Endometrium (tissue), 2 donors: ENCODE results near the gene TDRD10.

ENCODE experiments used
- FAIRE-seq: peaks from 2 replicates; lab custom pipeline; 2012; peaks lifted over from hg19 to GRCh38; lab: Jason Lieb, UNC
- donor health status: control.
- donor health status: control.

The TDRD10 gene

DNA sequence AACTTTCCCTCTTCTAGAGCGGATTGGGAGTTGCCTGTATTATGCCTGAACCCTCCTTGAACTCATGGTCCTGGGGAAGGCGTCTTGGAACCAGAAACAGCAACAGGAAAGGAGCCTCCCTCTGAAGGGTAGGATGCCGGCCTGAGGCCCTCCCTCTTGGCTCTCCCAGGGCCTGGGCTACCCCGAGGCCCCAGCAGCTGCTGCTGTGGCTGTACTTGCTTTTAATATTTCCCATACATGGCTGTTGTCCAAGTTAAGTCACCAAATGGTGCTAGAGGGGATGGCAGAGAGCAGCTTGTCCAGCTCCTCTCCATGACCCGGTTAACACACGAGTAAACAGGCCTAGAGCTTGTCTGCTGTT, 76.0 kb downstream of the TDRD10 start:
- no peak for FAIRE-seq

DNA sequence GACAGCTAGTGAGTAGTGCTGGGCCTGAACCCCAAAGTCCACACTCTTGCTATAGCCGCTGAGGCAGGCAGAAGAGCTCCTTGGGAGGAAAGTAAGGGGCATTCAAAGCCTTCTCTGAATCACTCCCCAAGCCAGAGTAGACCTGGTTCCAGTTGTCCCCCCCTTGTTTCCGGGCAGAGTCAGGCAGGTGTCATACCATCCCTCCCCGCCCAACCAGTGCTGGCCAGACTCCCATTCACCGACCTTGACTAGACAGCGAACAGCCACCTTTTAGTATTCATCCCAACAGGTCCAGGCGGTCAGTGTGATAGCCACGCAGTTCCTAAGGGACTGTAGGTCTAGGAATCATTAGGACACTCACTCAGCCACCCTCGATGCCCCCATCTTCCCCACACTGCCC, 77.4 kb downstream of the TDRD10 start:
- no peak for FAIRE-seq

DNA sequence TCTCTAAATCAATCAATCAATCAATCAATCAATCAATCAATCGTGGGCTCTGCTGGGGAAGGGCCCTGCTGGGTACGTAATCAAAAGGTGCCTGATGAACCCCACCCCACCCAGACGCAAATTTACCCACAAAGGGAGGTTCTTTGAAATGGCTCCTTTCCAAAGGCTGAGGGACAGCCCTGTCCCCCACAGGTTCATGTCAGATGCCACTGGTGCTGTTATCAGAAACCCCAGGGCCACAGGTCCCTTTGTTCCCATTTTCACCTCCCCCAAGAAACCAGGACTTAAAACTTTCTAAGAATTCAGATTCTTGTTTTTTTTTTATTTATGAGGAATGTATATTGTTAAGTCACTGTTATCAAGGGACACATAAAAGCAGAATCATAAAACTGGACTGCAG, 79.7 kb downstream of the TDRD10 start:
- FAIRE-seq, result no peak

DNA sequence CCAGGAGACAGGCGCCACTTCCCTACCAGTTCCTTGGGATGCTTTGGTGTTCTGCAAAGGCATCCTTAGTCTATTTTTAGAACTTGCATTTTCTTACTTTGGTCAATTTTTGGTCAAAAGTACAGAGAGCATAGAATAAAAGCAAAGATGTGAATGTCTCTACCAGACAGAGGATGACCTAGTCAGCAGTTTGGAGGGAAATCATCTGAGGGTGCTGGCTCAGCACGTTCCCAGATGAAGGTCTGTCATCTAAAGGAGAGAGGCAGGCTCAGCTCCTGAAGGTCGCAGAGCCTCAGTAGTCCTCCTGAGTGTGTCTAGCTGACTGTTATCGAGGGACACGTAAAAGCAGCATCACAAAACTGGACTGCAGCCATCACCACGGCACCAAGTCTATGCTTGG, 80.9 kb downstream of the TDRD10 start:
- no peak for FAIRE-seq

DNA sequence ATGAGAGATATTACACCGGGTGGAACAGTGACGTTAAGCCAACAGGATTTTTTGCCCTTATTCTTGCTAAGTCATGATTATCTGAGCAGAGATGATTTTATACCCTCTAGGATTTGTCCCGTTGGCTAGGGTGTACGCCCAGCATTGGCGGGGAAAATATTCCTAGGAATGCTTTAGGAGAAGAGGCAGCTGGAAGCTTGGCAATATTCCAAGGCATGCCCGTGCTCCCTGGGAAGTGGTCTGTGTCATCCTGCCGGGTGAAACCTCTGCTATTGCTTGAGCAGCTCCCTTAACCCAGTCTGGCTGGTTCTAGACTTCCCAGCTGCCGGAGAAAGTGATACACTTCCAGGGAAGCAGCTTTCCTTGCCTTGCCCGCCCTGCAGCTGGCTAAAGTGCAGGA, 81.8 kb downstream of the TDRD10 start:
- FAIRE-seq, result no peak

DNA sequence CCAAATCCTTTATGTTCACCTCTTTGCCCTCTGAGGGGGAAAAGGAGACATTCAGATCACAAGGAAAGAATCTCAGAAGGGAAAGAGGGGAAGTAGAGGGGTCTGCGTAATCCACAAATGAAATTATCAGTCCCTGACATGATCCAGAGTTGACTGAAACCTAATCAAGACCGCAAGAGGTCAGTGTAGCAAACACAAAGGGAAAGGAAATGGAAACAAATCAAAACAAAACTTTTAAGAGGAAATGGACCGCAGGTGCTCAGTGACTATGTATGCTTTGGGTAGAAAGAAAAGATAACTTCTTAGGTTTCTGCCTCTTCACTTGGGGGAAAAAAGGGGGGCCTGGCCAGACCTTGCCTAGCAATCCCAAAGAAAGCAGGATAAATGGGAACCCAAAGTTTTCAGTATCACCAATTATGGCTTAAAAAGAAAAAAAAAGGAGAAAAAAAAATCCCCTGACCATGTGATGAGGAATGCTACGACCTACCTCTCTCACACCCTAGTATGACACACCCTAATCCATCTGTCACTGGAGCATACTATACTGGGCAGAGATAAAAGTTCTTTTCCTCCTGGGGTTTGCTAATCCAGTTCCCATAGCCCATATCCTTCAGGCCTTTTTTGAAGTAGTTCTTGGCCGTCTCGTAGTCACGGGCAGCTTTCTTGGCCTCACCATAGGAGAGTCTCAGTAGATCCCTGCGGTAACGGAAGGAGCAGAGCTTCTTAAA, 82.4 kb downstream of the TDRD10 start:
- no peak for FAIRE-seq

DNA sequence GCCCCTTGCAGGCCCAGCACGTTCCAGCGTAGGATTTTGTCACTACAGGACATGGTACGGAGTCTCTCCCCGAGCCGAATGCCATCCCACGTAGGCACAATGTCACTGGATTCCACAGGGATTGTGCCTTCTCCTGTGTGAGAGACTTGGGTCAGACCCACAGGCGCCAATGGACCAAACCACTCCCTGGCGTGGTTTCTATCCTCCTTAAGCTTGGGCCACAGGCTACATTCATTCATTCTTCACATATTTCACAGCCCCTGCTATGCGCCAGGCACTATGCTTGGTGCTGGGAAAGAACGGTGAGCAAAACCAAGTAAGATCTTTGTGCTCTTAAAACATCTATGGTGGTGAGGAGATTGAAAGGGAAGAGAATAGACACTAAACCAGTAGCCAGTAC, 84.2 kb downstream of the TDRD10 start:
- FAIRE-seq, result no peak

DNA sequence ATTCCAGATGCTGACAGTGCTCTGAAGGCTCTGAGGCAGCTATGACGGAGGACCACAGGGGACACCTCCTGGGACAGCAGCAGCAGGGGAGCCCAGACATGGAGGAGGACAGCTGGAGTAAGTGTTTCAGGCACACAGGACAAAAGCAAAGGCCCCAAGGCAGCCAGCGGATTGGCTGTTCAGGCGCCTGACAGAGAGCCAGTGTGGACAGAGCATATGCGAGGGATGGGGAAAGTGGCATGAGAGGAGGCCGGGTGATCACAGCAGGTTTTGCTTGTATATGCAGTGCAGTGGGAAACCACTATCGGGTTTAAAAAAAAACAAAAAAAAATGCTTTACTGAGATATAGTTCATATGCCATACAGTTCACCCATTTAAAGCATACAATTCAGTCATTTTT, 84.6 kb downstream of the TDRD10 start:
- no peak for FAIRE-seq

DNA sequence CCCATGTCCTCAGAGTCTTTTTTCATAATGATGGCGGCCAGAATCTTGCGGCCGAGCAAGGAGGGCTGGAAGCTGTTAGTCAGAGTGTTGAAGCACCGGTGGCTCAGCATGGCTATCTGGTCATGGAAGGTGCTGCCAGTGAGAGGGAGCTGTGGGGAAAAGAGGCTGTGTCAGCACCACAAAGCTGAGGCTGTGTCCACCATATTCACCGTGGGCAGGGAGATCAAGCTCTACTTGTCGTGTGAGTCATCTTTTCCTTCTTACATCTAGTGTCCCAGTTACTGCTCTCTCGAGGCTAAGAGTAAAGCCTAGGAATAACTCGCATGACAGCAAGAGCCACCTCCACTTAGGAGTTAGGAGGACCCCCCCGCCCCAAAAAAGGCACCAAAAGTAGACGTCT, 87.8 kb downstream of the TDRD10 start:
- no peak for FAIRE-seq

DNA sequence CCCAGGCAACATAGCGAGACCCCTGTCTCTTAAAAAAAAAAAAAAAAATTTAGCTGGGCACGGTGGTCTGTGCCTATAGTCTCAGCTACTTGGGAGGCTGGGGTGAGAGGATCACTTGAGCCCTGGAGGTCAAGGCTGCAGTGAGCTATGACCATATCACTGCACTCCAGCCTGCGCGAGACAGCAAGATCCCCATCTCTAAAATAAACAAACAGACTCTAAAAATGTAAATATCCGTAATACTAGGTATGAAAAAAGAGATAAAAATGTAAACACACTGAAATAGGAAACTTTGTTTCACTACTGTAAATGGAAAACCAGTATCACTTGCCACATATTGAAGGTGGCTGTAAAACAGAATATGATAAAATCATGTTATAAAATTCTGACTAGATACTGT, 88.7 kb downstream of the TDRD10 start:
- FAIRE-seq, result no peak

DNA sequence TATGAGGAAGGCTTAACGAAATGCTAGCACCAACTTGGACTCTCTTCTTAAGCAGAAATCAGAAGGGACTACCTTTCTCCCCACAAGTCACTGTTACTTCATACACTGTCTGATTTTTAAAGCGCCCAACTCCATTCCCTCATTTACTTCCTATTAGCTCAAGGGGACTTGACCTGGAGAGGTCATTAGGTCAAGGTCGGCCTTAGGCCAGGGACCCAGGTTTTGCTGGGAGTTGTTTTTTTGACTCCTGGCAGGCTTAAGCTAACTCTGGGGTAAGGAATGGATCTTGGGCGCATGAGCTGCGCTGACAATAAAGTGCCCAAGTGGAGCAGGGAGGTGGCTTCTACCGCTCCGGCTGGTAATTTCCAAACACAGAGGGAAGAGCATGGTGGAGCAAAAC, 89.2 kb downstream of the TDRD10 start:
- no peak for FAIRE-seq

DNA sequence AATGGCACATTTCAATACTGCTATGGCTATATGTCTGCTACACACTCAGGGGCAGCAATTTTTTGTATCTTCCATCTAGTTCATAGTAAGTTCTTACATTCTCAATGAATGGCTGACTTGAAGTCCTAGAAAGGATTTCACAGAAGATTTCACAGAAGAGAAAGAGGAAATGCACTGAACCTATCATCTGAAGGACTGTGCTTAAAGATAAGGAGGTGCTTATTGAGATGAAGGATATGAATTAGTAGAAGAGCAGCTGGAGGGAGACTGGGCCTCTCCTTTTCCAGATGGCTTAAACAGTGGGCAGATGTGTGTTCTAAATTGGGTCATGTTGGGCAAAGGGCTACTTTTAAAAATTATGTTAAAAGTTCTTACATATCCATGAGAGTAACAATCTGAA, 91.4 kb downstream of the TDRD10 start:
- no peak for FAIRE-seq

DNA sequence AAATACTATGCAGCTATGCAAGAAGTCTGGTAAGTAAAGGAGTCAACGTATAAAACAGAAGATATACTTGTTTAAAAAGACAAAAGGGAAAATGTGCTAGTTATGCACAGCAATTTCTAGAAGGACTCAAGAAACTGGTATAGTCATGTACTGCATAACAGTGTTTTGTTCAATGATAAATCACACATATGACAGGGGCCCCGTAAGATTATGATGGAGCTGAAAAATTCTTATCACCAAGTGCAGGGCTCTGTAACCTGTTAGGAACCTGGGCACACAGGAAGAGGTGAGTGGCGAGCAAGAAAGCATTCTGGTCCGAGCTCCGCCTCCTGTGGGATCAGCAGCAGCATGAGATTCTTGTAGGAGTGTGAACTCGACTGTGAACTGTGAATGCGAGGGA, 92.8 kb downstream of the TDRD10 start:
- FAIRE-seq, result no peak

DNA sequence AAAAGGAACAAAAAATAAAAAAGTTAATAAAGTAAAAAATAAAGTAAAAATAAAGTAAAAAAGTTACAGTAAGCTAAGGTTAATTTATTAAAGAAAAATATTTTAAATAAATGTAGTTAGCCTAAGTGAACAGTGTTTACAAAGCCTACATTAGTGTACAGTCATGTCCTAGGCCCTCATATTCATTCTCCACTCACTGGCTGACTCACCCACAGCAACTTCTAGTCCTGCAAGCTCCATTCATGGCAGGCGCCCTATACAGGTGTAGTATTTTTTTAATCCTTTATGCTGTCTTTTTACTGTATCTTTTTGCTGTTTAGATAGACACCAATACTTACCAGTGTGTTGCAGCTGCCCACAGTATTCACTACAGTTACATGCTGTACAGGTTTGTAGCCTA, 93.6 kb downstream of the TDRD10 start:
- peak; percentile 75 for FAIRE-seq
